Right lung (tissue), 5 donors: ENCODE measurements around the gene NR1D1. TPM values are rescaled to one million over a fixed set of nuclear protein-coding genes. Genes with fewer than 3 reads are reported as not detected.

Experiments used
- DNase-seq, 2 donors: peaks; one replicate each; pipeline ENCODE4 v3.0.0-alpha.2; 2013
- polyA plus RNA-seq, 5 donors: library from polyadenylated mRNA; unstranded; fragments of 120-200 nt; gene quantifications; one replicate each; pipeline versions ENCODE4 v1.2.1 to v1.2.3, GENCODE V29; 2013; ENCODE audit warnings: inconsistent platforms in 1 of 5, low replicate concordance in 1 of 5; ENCODE audit not compliant: insufficient read length in 5 of 5, insufficient read depth in 1 of 5

The NR1D1 gene
- polyA plus RNA-seq, 5 donors = 2.3 to 5.2 (median 4.6) TPM

- DNase-seq = no peak
Measured at GRCh38 chr17:40063901-40064531, 36.4 kb downstream of the NR1D1 start.

- DNase-seq = no peak
Measured at GRCh38 chr17:40063187-40063771, 37.1 kb downstream of the NR1D1 start.

GRCh38 chr17:40062329-40063186 lies 37.8 kb downstream of the NR1D1 start, which contains the start of gene THRA:
Gene THRA, plus strand, starts transcription at chr17:40062965. Its CDS starts 11,524 bp downstream, at chr17:40074489.
- peak in 1 of 2 donors; percentile 60 for DNase-seq

- no peak for DNase-seq
Measured at GRCh38 chr17:40061609-40062038, 38.8 kb downstream of the NR1D1 start.

GRCh38 chr17:40060887-40061608 lies 39.3 kb downstream of the NR1D1 start:
- DNase-seq = no peak

- DNase-seq = no peak
Measured at GRCh38 chr17:40059729-40060475, 40.5 kb downstream of the NR1D1 start.

- DNase-seq = no peak
Measured at GRCh38 chr17:40058865-40059264, 41.5 kb downstream of the NR1D1 start.

GRCh38 chr17:40058186-40058784 lies 42.1 kb downstream of the NR1D1 start:
- DNase-seq = no peak

GRCh38 chr17:40056379-40057015 lies 43.9 kb downstream of the NR1D1 start:
- DNase-seq = no peak

Other genes with a start within 250 kb of the NR1D1 start
- gene IKZF3, start 236.3 kb downstream of the NR1D1 start, polyA plus RNA-seq = 1 to 10 TPM; 1.1 to 1.8 (median 1.3) TPM
- gene ZPBP2, start 232.4 kb downstream of the NR1D1 start, polyA plus RNA-seq = not detected
- 10 to 100 TPM; 19.8 to 31.2 (median 24.9) TPM for gene GSDMB, start 182.0 kb downstream of the NR1D1 start, polyA plus RNA-seq
- gene ORMDL3, start 173.0 kb downstream of the NR1D1 start, polyA plus RNA-seq = 10 to 100 TPM; 76.5 to 88.5 (median 84.4) TPM
- gene LRRC3C, start 172.9 kb downstream of the NR1D1 start, polyA plus RNA-seq = under 1 TPM in 2 of 5 donors, not detected in 3; 0.18 to 0.20 TPM
- 1 to 10 TPM in 1 of 5 donors, under 1 TPM in 4; 0.47 to 1.1 (median 0.75) TPM for gene GSDMA, start 137.6 kb downstream of the NR1D1 start, polyA plus RNA-seq
- 100 to 1,000 TPM in 2 of 5 donors, 10 to 100 TPM in 3; 74.5 to 110 (median 93.0) TPM for gene PSMD3, start 119.8 kb downstream of the NR1D1 start, polyA plus RNA-seq
- gene CSF3, start 85.1 kb downstream of the NR1D1 start, polyA plus RNA-seq = under 1 TPM in 3 of 5 donors, not detected in 2; 0.14 to 0.28 (median 0.18) TPM
- 100 to 1,000 TPM in 3 of 5 donors, 10 to 100 TPM in 2; 98.3 to 131 (median 111) TPM for gene MED24, start 46.2 kb downstream of the NR1D1 start, polyA plus RNA-seq
- gene THRA, start 37.6 kb downstream of the NR1D1 start, polyA plus RNA-seq = 10 to 100 TPM; 61.9 to 86.3 (median 72.0) TPM
- 100 to 1,000 TPM; 152 to 206 (median 187) TPM for gene MSL1, start 21.4 kb upstream of the NR1D1 start, polyA plus RNA-seq
- 100 to 1,000 TPM in 4 of 5 donors, 10 to 100 TPM in 1; 96.2 to 131 (median 113) TPM for gene CASC3, start 39.9 kb upstream of the NR1D1 start, polyA plus RNA-seq
- 10 to 100 TPM in 1 of 5 donors, 1 to 10 TPM in 4; 6.3 to 10.2 (median 8.0) TPM for gene RAPGEFL1, start 76.9 kb upstream of the NR1D1 start, polyA plus RNA-seq
- gene WIPF2, start 118.7 kb upstream of the NR1D1 start, polyA plus RNA-seq = 10 to 100 TPM; 25.8 to 33.6 (median 29.9) TPM
- gene CDC6, start 187.3 kb upstream of the NR1D1 start, polyA plus RNA-seq = 10 to 100 TPM; 13.6 to 27.7 (median 20.6) TPM
- gene RARA, start 208.6 kb upstream of the NR1D1 start, polyA plus RNA-seq = 10 to 100 TPM; 35.5 to 65.3 (median 49.7) TPM